ENCODE data around the gene SLC37A1. TPM values are rescaled to one million over a fixed set of nuclear protein-coding genes. Genes with fewer than 3 reads are reported as not detected.
"Not testable (repeated sequence)": the region's sequence is repeated elsewhere in the genome, so short reads cannot be mapped to it uniquely, and the experiment has no call there.

SLC37A1 gene
- total RNA-seq, 1 experiment from 2014 or later = 15.0 TPM

DNA sequence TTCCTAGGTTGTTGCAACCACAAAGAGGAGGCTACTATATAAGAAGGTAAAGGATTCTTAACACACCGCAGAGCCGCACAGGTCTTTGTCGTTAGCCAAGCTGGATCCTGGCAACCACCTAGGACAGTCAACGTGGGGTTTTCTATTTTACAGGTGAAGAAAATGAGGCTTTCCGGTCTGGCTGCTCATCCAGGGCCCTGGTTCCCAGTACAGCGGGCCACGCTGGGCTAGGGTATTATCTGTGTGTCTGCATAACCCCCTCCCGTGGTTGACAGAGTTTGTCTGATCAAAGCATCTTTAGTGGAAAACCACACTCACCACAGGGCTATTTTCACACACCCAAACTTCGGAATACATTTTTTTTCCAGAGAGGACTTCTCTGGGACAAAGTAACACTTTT is 100.7 kb downstream of the SLC37A1 start:
- peaks cover 3% of the 10 kb centered on the region; the same call in 1 of the 2 replicates for H3K27me3 ChIP-seq (ENCODE audit: insufficient read depth, low read length)
- ATAC-seq = no peak
- ChIA-PET RAD21 (ENCODE audit: low non-redundant PET in 1 of 2, low total read pairs in 2 of 2, uncharacterized antibody in 2 of 2, unreplicated experiment in 2 of 2) (no interaction called here), CTCF (no interaction called here), POLR2A (no interaction called here)
- H3K36me3 ChIP-seq (ENCODE audit: control insufficient read depth in 1 of 2, insufficient read depth in 2 of 2, low read length in 2 of 2) = no peaks in the 10 kb centered on the region
- intact Hi-C loops (cut with micrococcal nuclease) = loop anchor here (10.0 kb wide), 1 partner anchor 110 kb away; no protein-coding TSS in a partner anchor
- no peaks in the 10 kb centered on the region; the same call in 1 of the 2 replicates for H3K9me2 ChIP-seq (ENCODE audit: insufficient read depth)
- H3K4me3 ChIP-seq (replicated peaks in 1 of 2; ENCODE audit: low read depth in 1 of 2, low read length in 2 of 2) = no peak overlapping the region
- no TSS peak for BruUV-seq (replicated peaks)
- no peaks in the 10 kb centered on the region for H4K20me1 ChIP-seq (ENCODE audit: insufficient read depth)
- H3K4me1 ChIP-seq (ENCODE audit: control insufficient read depth in 1 of 2, insufficient read depth in 2 of 2, low read length in 2 of 2) = no peaks in the 10 kb centered on the region; a peak in 1 of 4 replicates
- no peak overlapping the region for H3K9ac ChIP-seq (ENCODE audit: low read length)
- no peak for TF ChIP-seq ZNF274 (IDR thresholded peaks at IDR 0.05; ENCODE audit: low read depth, low read length)
- TF ChIP-seq TCF7L2 (IDR thresholded peaks at IDR 0.05; ENCODE audit: borderline replicate concordance, extremely low read depth, insufficient read depth, insufficient read length) = no peak
- no peak for TF ChIP-seq ELF1 (IDR thresholded peaks at IDR 0.05; ENCODE audit: borderline replicate concordance, low read depth)
- TF ChIP-seq CTCF (IDR thresholded peaks at IDR 0.05 in 2 of 3, conservative IDR thresholded peaks at IDR 0.05 in 1 of 3; ENCODE audit: borderline replicate concordance in 1 of 3, insufficient read depth in 1 of 3, low read depth in 2 of 3, low read length in 2 of 3) = no peak
- no peaks in the 10 kb centered on the region for H3K79me2 ChIP-seq (ENCODE audit: insufficient read depth, low read length)
- H3K9me3 ChIP-seq (ENCODE audit: control insufficient read depth in 1 of 2, insufficient read depth in 1 of 2, low read depth in 1 of 2, low read length in 2 of 2) = no peaks in the 10 kb centered on the region
- H3K4me2 ChIP-seq (ENCODE audit: low read length) = no peak overlapping the region
- H2AFZ ChIP-seq (ENCODE audit: low read depth, low read length, poor library complexity, severe bottlenecking) = no peak overlapping the region
- no peak overlapping the region for H3K27ac ChIP-seq (ENCODE audit: low read depth, low read length)
- DNase-seq (ENCODE audit: low read depth, low spot score) = no peak

GRCh38 chr21:42614811-42615351 is 101.2 kb downstream of the SLC37A1 start:
- ChIA-PET CTCF (no interaction called here), RAD21 (ENCODE audit: low non-redundant PET in 1 of 2, low total read pairs in 2 of 2, uncharacterized antibody in 2 of 2, unreplicated experiment in 2 of 2) (no interaction called here), POLR2A (no interaction called here)
- Histone ChIP-seq H3K4me1 (ENCODE audit: control insufficient read depth in 1 of 2, insufficient read depth in 2 of 2, low read length in 2 of 2) (no peaks in the 10 kb centered on the region; a peak in 1 of 4 replicates), H3K9me3 (ENCODE audit: control insufficient read depth in 1 of 2, insufficient read depth in 1 of 2, low read depth in 1 of 2, low read length in 2 of 2) (no peaks in the 10 kb centered on the region), H3K9ac (ENCODE audit: low read length) (no peak overlapping the region), H3K79me2 (ENCODE audit: insufficient read depth, low read length) (no peaks in the 10 kb centered on the region), H4K20me1 (ENCODE audit: insufficient read depth) (no peaks in the 10 kb centered on the region), H3K36me3 (ENCODE audit: control insufficient read depth in 1 of 2, insufficient read depth in 2 of 2, low read length in 2 of 2) (no peaks in the 10 kb centered on the region), H3K9me2 (ENCODE audit: insufficient read depth) (no peaks in the 10 kb centered on the region; the same call in 1 of the 2 replicates), H2AFZ (ENCODE audit: low read depth, low read length, poor library complexity, severe bottlenecking) (no peak overlapping the region), H3K27me3 (ENCODE audit: insufficient read depth, low read length) (peaks cover 3% of the 10 kb centered on the region; the same call in 1 of the 2 replicates), H3K4me3 (replicated peaks in 1 of 2; ENCODE audit: low read depth in 1 of 2, low read length in 2 of 2) (no peak overlapping the region), H3K4me2 (ENCODE audit: low read length) (no peak overlapping the region), H3K27ac (ENCODE audit: low read depth, low read length) (no peak overlapping the region)
- intact Hi-C loops (cut with micrococcal nuclease) = loop anchor here (10.0 kb wide), 1 partner anchor 110 kb away; no protein-coding TSS in a partner anchor
- BruUV-seq (replicated peaks) = no TSS peak
- ATAC-seq = peak; percentile 32; the same call in 1 of the 2 replicates
- DNase-seq (ENCODE audit: low read depth, low spot score) = no peak
- TF ChIP-seq CEBPB (IDR thresholded peaks at IDR 0.05; ENCODE audit: low read depth) = peak; percentile 88
- no peak for TF ChIP-seq ATF3 (IDR thresholded peaks at IDR 0.05)

DNA sequence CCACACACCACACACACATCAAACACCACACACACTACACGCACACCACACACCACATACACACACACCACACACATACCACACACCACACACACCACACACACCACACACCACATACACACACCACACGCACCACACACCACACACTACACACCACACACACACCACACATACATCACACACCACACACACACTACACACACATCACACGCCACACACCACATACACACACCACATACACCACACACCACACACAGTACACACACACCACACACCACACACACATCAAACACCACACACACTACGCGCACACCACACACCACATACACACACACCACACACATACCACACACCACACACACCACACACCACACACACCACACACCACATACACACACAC is 101.7 kb downstream of the SLC37A1 start:
- H2AFZ ChIP-seq (ENCODE audit: low read depth, low read length, poor library complexity, severe bottlenecking); H3K4me3 ChIP-seq (replicated peaks in 1 of 2; ENCODE audit: low read depth in 1 of 2, low read length in 2 of 2); H3K27me3 ChIP-seq (ENCODE audit: insufficient read depth, low read length); H3K79me2 ChIP-seq (ENCODE audit: insufficient read depth, low read length); DNase-seq (ENCODE audit: low read depth, low spot score); BruUV-seq (replicated peaks); H3K27ac ChIP-seq (ENCODE audit: low read depth, low read length); H3K36me3 ChIP-seq (ENCODE audit: control insufficient read depth in 1 of 2, insufficient read depth in 2 of 2, low read length in 2 of 2); RAD21 ChIA-PET (ENCODE audit: low non-redundant PET in 1 of 2, low total read pairs in 2 of 2, uncharacterized antibody in 2 of 2, unreplicated experiment in 2 of 2); ATAC-seq; H3K9me3 ChIP-seq (ENCODE audit: control insufficient read depth in 1 of 2, insufficient read depth in 1 of 2, low read depth in 1 of 2, low read length in 2 of 2); POLR2A ChIA-PET; H3K4me2 ChIP-seq (ENCODE audit: low read length); H3K9me2 ChIP-seq (ENCODE audit: insufficient read depth); H3K9ac ChIP-seq (ENCODE audit: low read length); H3K4me1 ChIP-seq (ENCODE audit: control insufficient read depth in 1 of 2, insufficient read depth in 2 of 2, low read length in 2 of 2); CTCF ChIA-PET; H4K20me1 ChIP-seq (ENCODE audit: insufficient read depth): not testable (repeated sequence)
- intact Hi-C loops (cut with micrococcal nuclease) = loop anchor here (10.0 kb wide), 1 partner anchor 109 kb away; no protein-coding TSS in a partner anchor

All from HCT116 (cell line).